ENCODE measurements around the gene HRK.

The HRK gene

DNA sequence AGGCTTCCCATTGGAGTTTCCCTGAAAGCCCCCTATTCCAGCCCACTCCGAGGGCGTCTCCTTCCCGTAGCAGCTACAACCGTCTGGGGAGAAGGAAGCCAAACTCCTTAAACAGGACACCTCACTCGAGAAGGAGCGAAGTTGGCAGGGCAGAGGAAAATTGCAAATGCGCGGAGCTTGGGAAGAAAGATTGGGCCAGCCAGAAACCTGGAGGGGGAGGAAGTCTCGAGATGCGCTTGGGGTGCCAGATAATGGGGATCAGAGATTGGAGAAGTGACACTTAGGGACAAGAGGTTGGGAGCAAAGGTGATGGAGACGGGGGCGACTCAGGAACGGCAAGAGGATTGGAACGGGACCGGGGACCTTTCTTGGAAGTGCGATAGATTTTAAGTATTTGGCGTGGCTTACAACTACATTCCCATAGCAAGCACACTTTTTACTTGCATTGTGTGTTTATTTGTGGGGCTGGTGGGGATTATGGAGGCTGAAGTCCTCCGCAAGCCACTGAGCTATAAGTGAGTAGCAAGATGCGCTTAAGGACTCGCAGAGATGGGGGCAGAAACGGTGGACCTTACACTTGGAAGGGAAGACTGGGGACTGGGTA is 926 bp downstream of the HRK start:
- TF ChIP-seq, protein P1, sequence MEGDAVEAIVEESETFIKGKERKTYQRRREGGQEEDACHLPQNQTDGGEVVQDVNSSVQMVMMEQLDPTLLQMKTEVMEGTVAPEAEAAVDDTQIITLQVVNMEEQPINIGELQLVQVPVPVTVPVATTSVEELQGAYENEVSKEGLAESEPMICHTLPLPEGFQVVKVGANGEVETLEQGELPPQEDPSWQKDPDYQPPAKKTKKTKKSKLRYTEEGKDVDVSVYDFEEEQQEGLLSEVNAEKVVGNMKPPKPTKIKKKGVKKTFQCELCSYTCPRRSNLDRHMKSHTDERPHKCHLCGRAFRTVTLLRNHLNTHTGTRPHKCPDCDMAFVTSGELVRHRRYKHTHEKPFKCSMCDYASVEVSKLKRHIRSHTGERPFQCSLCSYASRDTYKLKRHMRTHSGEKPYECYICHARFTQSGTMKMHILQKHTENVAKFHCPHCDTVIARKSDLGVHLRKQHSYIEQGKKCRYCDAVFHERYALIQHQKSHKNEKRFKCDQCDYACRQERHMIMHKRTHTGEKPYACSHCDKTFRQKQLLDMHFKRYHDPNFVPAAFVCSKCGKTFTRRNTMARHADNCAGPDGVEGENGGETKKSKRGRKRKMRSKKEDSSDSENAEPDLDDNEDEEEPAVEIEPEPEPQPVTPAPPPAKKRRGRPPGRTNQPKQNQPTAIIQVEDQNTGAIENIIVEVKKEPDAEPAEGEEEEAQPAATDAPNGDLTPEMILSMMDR (IDR thresholded peaks at IDR 0.05; ENCODE audit: low read depth, low read length): no peak
- DNase-seq (ENCODE audit: extremely low read depth, low read depth): no peak

DNA sequence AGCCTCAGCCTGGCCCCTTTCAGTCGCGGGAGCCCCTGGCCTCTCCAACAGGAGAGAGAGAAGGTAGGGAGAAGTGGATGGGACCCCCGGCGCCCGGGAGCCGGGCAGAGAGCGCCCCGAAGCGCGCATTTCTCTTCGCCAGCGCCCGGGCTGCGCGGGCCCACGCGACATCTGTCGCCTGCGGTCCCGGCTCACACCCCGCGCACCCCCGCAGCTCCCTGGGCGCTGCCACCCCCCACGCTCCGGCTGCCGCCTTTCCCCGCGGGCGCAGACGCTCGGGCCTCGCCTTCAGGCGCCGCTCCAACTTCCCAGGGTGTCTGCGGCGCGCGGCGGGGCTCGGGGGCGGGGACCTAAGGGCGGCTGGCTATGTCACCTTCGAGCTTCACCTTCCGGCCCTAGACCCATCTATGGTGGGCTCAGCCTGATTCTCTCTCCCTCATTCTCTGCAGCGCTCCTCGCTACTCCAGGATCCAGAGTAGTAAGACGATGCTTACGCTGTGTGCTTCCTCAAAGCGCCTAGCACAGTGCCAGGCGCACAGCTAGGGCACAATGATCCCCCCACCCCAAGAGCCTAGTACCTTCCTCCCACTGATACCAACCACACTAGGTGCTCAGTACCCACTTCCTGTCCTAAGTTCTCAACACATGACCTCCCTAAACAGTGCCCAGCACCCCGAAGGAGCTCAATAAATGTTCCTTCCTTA is 1.6 kb downstream of the HRK start:
- no peak for DNase-seq (ENCODE audit: extremely low read depth, low read depth)
- TF ChIP-seq, protein P1 (IDR thresholded peaks at IDR 0.05; ENCODE audit: low read depth, low read length): no peak

DNA sequence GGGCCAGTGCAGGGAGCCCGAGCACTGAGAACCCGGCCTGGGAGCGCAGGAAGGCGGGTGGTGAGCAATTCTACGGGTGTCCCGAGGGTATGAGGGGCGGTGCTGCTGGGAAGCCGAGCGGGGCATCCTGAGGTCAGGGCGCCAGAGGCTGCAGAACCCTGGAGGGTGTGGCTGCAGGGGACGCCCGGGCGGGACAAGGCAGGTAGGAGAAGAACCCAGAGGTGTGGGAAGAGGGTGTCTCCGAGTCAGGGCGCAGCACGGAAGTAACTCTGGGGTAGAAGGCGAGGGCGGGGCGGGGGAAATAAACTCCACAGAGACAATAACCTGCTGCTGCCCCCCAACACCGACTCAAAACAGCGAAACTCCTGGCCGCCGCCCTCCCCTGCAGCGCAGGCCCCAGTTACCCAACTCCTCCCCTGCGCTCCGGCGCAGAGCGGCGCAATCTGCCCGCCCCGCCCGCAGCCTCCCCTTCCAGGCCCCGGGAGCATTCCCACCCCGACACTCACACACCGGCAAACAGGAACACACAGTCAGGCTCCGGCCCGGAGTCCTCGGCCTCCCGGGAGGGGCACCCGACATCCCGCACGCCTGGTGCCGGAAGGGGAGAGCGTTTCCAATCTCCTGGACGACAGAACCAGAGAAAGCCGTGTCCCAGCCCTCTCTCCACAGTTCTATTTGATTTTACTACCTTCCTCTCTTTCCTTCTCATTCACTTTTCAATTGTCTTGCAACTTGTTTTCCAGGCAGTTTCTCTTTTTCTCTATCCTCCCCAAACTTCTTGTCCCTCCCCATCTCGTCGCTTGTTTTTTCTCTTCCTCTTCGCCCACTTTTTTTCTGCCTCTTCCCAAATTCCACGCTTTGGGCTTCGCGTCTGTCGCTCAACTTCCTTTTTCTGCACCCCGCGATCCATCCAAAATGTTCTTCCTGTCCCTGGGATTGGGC is 2.4 kb downstream of the HRK start:
- TF ChIP-seq, protein P1 (IDR thresholded peaks at IDR 0.05; ENCODE audit: low read depth, low read length): no peak
- no peak for DNase-seq (ENCODE audit: extremely low read depth, low read depth)

DNA sequence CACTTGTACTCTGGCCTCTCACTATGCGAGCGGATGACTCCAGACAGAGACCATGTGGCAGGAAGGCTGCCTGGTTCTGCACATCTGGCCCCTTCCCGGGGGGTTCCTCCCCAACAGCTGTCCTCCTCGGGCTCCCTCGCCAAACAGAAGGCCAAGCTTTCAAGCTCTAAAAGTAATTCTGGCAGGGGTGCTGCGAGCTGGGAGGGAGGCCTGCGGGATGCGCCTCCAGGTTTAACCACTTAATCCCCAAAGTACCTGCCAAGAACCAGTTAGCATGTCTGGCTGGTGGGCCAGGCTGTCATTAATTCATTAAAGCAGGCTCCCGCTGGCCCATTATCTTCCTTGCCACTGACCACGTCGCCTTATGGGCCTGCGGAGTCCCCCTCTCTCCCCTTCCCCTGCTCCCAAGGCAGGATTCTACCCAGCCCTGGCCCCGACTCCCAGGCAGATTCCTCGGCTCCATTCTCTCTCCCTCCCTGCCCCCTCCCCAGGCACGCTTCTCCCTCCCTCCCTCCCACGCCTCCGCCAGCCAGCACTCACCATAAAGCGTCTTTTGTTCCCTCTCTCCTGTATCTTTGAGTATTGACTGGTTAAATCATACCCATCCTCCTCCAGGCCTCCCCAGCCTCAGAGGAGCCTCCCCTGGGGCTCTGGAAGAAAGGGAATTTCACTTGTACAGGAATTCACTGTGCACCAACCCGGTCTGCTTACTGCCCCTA is 4.9 kb downstream of the HRK start:
- TF ChIP-seq, protein P1 (IDR thresholded peaks at IDR 0.05; ENCODE audit: low read depth, low read length): no peak
- DNase-seq (ENCODE audit: extremely low read depth, low read depth): no peak

DNA sequence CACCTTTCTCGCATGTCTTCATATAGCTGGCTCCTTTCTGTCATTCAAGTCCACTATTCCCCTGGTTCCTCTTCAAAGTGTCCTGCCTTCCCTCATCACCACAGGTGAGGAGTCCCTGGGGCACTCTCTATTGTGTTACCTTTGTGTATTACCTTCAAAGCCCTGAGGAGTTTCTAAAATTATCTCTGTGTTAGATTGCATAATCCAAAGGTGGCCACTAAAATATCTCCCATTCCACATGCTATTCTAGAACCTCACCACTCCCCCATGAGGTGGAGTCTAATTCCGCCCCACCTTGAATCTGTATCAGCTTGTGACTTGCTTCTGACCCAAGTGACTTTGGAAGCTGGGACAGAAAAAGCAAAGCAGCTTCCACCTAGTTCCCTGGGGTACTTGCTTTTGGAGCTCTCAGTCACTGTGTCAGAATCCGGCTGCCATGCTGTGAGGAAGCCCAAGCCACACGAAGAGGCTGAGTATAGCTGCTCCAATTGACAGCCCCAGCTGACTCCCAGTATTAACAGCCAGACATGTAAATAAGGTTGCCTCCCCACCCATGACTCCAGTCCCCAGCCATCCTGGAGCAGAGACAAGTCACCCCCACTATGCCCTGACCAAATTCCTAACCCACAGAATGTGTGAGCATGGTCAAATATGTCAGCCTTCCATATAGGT is 6.8 kb downstream of the HRK start:
- DNase-seq (ENCODE audit: extremely low read depth, low read depth): no peak
- TF ChIP-seq, protein P1 (IDR thresholded peaks at IDR 0.05; ENCODE audit: low read depth, low read length): no peak

DNA sequence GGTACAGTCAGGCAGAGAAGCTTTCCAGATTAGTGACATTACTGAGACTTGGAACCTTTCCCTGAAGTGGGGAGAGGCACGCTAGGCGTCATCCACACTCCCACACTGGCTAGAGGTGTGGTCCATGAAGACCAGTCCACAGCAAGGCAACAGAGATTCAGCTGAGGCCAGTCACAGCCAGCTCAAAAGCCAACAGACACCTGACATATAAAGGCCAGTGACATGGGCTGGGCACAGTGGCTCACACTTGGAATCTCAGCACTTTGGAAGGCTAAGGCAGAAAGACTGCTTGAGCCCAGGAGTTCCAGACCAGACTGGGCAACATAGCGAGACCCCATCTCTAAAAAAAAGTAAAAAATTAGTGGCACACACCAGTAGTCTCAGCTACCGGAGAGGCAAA is 10.9 kb downstream of the HRK start:
- DNase-seq (ENCODE audit: extremely low read depth, low read depth): no peak
- TF ChIP-seq, protein P1 (IDR thresholded peaks at IDR 0.05; ENCODE audit: low read depth, low read length): no peak
